Skeletal muscle tissue (tissue), 4 donors: ENCODE measurements around the gene FYTTD1. TPM values are rescaled to one million over a fixed set of nuclear protein-coding genes. Genes with fewer than 3 reads are reported as not detected.
A peak's percentile ranks its signal among the peaks of the same experiment; 100 is the strongest.

Experiments used
- H3K27ac ChIP-seq: one replicate; pipeline ENCODE4 v1.7.0; 2013; ENCODE audit warnings: mild to moderate bottlenecking, low read depth, low read length, inconsistent platforms
- H3K27me3 ChIP-seq, 3 donors: one replicate each; pipeline ENCODE4 v1.7.0; 2013; ENCODE audit warnings: low read length in 3 of 3; ENCODE audit not compliant: control insufficient read depth in 3 of 3, insufficient read depth in 3 of 3
- H3K36me3 ChIP-seq, 3 donors: one replicate each; pipeline ENCODE4 v1.7.0; 2013; ENCODE audit warnings: low read length in 3 of 3; ENCODE audit not compliant: control insufficient read depth in 3 of 3, insufficient read depth in 3 of 3
- H3K4me1 ChIP-seq, 3 donors: one replicate each; pipeline ENCODE4 v1.7.0; 2013; ENCODE audit warnings: low read length in 3 of 3, mild to moderate bottlenecking in 3 of 3; ENCODE audit not compliant: control insufficient read depth in 3 of 3, insufficient read depth in 3 of 3
- H3K4me3 ChIP-seq, 3 donors: one replicate each; pipeline ENCODE4 v1.7.0; 2013; ENCODE audit warnings: low read length in 3 of 3
- H3K9ac ChIP-seq, 3 donors: one replicate each; pipeline ENCODE4 v1.7.0; 2013; ENCODE audit warnings: low read length in 3 of 3, mild to moderate bottlenecking in 3 of 3, moderate library complexity in 2 of 3, low read depth in 1 of 3
- H3K9me3 ChIP-seq, 3 donors: one replicate each; pipeline ENCODE4 v1.7.0; 2013; ENCODE audit warnings: low read length in 3 of 3; ENCODE audit not compliant: control insufficient read depth in 3 of 3
- total RNA-seq: library from RNA; depleted of rRNA; stranded (reverse); fragments of >200 nt; gene quantifications from one replicate; pipeline ENCODE4 v1.2.3, GENCODE V29; 2014
- donor health status: Osteomylitis.

The FYTTD1 gene
- total RNA-seq, 1 donor from 2014 or later = 22.4 TPM

DNA sequence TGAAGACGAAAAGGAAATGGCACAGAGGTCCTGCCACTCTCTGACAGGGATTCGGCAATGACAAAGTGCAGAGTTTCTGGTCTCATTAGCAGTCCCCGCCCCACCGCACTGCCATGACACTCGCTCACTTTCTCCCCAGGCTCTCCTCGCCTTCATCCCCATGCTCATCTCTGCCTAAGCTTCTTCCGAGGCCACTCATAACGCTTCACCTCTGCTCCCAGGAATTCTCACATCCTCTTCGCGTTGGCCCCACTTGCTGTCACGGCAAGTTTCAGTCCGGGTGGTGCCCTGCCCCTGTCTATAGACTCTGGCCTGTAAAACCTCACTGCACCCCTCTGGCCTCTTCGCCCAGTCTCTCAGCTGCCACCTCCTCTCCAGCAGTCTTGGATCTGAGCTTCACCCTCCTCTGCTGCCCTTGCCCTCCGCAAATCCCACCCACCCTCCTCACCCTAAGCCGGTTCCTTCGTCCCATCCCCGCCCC lies 13.6 kb upstream of the FYTTD1 start:
- peak overlapping the region; percentile 82 to 87 (median 84) for H3K4me3 ChIP-seq
- H3K9ac ChIP-seq = peak overlapping the region; percentile 73 to 88 (median 87)

GRCh38 chr3:197736491-197737318 lies 13.0 kb upstream of the FYTTD1 start, which contains the start of gene RUBCN:
TSS of gene RUBCN (minus strand) at chr3:197736904. CDS start at chr3:197736719, 185 bp downstream.
- Histone ChIP-seq H3K4me1 (peaks cover 18 to 27% (median 25%) of the 10 kb centered on the region in 3 donors), H3K9ac (peak within 1 kb of the TSS; percentile 87 to 91 (median 88)), H3K27me3 (no peaks in the 10 kb centered on the region), H3K36me3 (peaks cover 0 to 2% (median 0%) of the 10 kb centered on the region in 3 donors), H3K4me3 (peak within 1 kb of the TSS; percentile 82 to 94 (median 84)), H3K27ac (peak within 1 kb of the TSS; percentile 87), H3K9me3 (no peaks in the 10 kb centered on the region)

More for the DNA sequence above, 13.6 kb upstream of the FYTTD1 start:
- Histone ChIP-seq H3K36me3 (peaks cover 0 to 2% (median 0%) of the 10 kb centered on the region in 3 donors), H3K27me3 (no peaks in the 10 kb centered on the region), H3K27ac (peak overlapping the region; percentile 80), H3K9me3 (no peaks in the 10 kb centered on the region), H3K4me1 (peaks cover 18 to 27% (median 25%) of the 10 kb centered on the region in 3 donors)

- Histone ChIP-seq H3K27ac (peak overlapping the region; percentile 87), H3K4me3 (peak overlapping the region; percentile 79 to 94 (median 84)), H3K27me3 (no peaks in the 10 kb centered on the region), H3K9me3 (no peaks in the 10 kb centered on the region), H3K36me3 (no peaks in the 10 kb centered on the region), H3K9ac (peak overlapping the region; percentile 77 to 91 (median 86)), H3K4me1 (peaks cover 18 to 25% (median 21%) of the 10 kb centered on the region in 3 donors)
These were observed 12.4 kb upstream of the FYTTD1 start for GRCh38 chr3:197737319-197737649.

GRCh38 chr3:197737749-197738462 lies 11.8 kb upstream of the FYTTD1 start:
- Histone ChIP-seq H3K27me3 (no peaks in the 10 kb centered on the region), H3K9ac (peak overlapping the region; percentile 77 to 91 (median 86)), H3K9me3 (no peaks in the 10 kb centered on the region), H3K36me3 (peaks cover 0 to 2% (median 0%) of the 10 kb centered on the region in 3 donors), H3K27ac (peak overlapping the region; percentile 87), H3K4me3 (peak overlapping the region; percentile 79 to 94 (median 84)), H3K4me1 (peaks cover 18 to 25% (median 21%) of the 10 kb centered on the region in 3 donors)

DNA sequence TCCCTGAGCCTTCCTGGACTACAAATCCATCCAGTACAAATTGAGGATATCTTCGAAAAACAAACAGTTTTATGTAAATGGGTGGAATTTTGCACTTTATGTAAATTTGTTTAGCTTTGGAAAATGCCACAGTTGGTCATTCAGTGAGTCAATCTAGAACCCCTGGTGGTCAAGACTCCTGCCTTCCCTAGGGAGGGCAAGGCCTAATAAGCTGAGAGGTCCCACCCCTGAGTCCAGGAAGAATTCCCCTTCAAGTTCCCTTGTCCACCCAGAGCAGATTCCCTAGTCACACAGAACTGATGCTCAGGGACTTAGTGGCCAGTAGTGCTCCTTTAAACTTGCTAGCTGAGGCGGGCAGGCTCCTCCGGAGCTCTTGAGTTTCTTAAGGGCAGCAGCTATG lies 6.9 kb upstream of the FYTTD1 start:
- Histone ChIP-seq H3K36me3 (peaks cover 0 to 5% (median 0%) of the 10 kb centered on the region in 3 donors), H3K4me3 (no peak overlapping the region), H3K27ac (no peak overlapping the region), H3K27me3 (no peaks in the 10 kb centered on the region), H3K4me1 (peaks cover 11 to 22% (median 17%) of the 10 kb centered on the region in 3 donors), H3K9ac (no peak overlapping the region), H3K9me3 (no peaks in the 10 kb centered on the region)

GRCh38 chr3:197746209-197746608 lies 3.5 kb upstream of the FYTTD1 start:
- Histone ChIP-seq H3K27me3 (no peaks in the 10 kb centered on the region), H3K4me3 (no peak overlapping the region), H3K4me1 (peaks cover 20 to 28% (median 20%) of the 10 kb centered on the region in 3 donors), H3K27ac (peak overlapping the region; percentile 99), H3K9ac (peak overlapping the region; percentile 21 to 47 (median 39)), H3K9me3 (no peaks in the 10 kb centered on the region), H3K36me3 (peaks cover 0 to 5% (median 0%) of the 10 kb centered on the region in 3 donors)

DNA sequence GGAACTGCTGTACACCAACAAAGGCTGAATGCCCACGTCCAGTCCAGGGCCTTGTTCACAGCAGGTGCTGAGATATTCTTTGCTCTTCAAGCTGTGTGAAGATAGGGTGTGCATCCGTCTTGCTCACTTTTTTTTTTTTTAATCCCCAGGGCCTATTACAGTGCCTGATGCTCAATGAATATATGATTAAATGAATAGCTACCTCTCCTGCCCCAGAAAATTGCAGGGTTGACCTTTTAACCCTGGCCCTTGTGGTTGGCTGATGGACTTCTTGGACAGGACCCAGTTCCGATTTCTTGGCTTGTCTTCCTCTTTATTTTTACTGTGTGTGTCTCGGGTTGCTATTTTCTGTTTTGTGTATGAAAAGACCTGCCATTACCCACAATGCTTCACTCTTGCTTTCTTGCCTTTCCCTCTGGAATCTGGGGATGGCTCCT lies 2.9 kb upstream of the FYTTD1 start:
- peak overlapping the region; percentile 99 for H3K27ac ChIP-seq
- peak overlapping the region in 2 of 3 donors; percentile 1 to 19 for H3K9ac ChIP-seq

DNA sequence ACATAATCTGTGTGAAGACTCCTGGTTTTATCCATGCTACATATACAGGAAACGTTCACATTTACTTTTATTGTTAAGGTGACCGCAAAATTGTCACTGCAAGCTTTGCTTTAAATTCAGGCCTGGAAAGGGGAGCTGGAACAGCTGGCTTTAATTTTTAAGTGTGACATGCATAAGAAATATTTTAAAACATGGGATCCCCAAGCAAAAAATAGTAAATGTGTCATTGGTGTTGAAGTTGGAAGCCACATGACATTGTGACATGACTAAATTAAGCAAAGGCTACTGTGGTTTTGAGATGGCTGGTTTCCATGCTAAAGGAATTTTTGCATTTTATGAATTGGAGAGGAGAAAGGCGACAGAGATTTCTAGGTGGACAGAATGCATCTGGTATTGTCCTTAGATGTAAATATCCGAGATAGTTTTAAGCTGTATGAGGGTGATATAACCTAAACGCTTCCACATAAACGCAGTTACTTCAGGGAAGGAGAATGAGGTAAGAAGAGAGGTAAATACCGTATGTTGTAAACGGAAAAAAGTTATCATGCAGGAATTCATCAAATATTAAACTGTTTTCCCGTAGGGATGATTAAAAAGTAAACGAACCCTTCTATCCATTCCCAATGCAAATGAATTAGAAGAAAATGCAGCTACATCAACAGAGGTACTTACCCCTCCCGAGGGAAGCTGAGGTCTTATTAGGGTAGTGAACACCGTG lies 927 bp upstream of the FYTTD1 start:
- Histone ChIP-seq H3K27ac (peak overlapping the region; percentile 99), H3K9me3 (no peaks in the 10 kb centered on the region), H3K27me3 (no peaks in the 10 kb centered on the region), H3K36me3 (no peaks in the 10 kb centered on the region), H3K4me3 (peak overlapping the region; percentile 83 to 94 (median 92)), H3K9ac (peak overlapping the region; percentile 81 to 98 (median 90)), H3K4me1 (peaks cover 23 to 42% (median 38%) of the 10 kb centered on the region in 3 donors)

More for the DNA sequence above, 2.9 kb upstream of the FYTTD1 start:
- Histone ChIP-seq H3K36me3 (peaks cover 0 to 5% (median 0%) of the 10 kb centered on the region in 3 donors), H3K4me1 (peaks cover 20 to 32% (median 26%) of the 10 kb centered on the region in 3 donors), H3K4me3 (no peak overlapping the region), H3K27me3 (no peaks in the 10 kb centered on the region), H3K9me3 (no peaks in the 10 kb centered on the region)

DNA sequence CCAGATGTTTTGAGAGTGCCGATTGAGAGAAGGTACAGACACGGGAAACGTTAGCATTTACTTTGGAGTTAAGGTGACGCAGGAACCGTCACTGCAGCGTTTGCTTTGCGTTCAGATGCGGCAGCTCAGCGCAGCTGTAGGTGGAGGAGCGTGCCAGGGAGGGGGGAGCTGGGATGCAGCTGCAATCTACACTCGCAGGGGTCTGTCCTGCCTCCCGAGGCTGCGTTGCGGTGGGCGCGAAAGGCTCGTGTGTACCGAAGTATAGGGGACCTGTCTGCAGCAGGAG lies 425 bp upstream of the FYTTD1 start:
- Histone ChIP-seq H3K4me3 (peak overlapping the region; percentile 83 to 94 (median 92)), H3K27ac (peak overlapping the region; percentile 99), H3K36me3 (no peaks in the 10 kb centered on the region), H3K4me1 (peaks cover 23 to 42% (median 38%) of the 10 kb centered on the region in 3 donors), H3K27me3 (no peaks in the 10 kb centered on the region), H3K9me3 (no peaks in the 10 kb centered on the region), H3K9ac (peak overlapping the region; percentile 81 to 98 (median 90))
